Large intestine (tissue), 3 donors: Measurements from ENCODE around the gene BEST1. TPM values are rescaled to one million over a fixed set of nuclear protein-coding genes. Genes with fewer than 3 reads are reported as not detected.
A peak's percentile ranks its signal among the peaks of the same experiment; 100 is the strongest.

Experiments
- DNase-seq, 2 donors: peaks; one replicate each; pipeline versions ENCODE4 v3.0.0 to v3.0.0-alpha.2; 2013
- H3K27ac ChIP-seq: one replicate; pipeline ENCODE4 v1.5.1; 2013; ENCODE audit warnings: low read length
- H3K27me3 ChIP-seq: 2 replicates; pipeline ENCODE4 v1.6.1; 2013; ENCODE audit warnings: low read length; ENCODE audit not compliant: control insufficient read depth, insufficient read depth
- H3K36me3 ChIP-seq: 2 replicates; pipeline ENCODE4 v1.6.1; 2013; ENCODE audit warnings: low read length; ENCODE audit not compliant: control insufficient read depth, insufficient read depth
- H3K4me1 ChIP-seq: one replicate; pipeline ENCODE4 v1.6.1; 2013; ENCODE audit warnings: low read length; ENCODE audit not compliant: control insufficient read depth, insufficient read depth
- H3K4me3 ChIP-seq: one replicate; pipeline ENCODE4 v1.5.1; 2013; ENCODE audit warnings: low read length
- H3K9me3 ChIP-seq: one replicate; pipeline ENCODE4 v1.6.1; 2013; ENCODE audit warnings: mild to moderate bottlenecking, low read depth, low read length, moderate library complexity; ENCODE audit not compliant: control insufficient read depth
- WGBS: methylation state at CpG from one replicate; pipeline ENCODE4 v1.1.5; 2013; ENCODE audit warnings: low lambda C conversion rate; ENCODE audit not compliant: insufficient coverage; 5-methylcytosine and 5-hydroxymethylcytosine counted together
- polyA plus RNA-seq: library from polyadenylated mRNA; unstranded; fragments of 120-200 nt; gene quantifications from one replicate; pipeline ENCODE4 v1.2.1, GENCODE V29; 2013

Gene BEST1
- polyA plus RNA-seq, 1 donor: 3.9 TPM

- H3K4me1 ChIP-seq: peaks cover 37% of the 10 kb centered on the region
- WGBS: no CpG with 5 or more reads among the region's 20 CpGs
- peaks cover 3% of the 10 kb centered on the region for H3K9me3 ChIP-seq
- H3K27me3 ChIP-seq: peaks cover 5% of the 10 kb centered on the region
- H3K36me3 ChIP-seq: peaks cover 15% of the 10 kb centered on the region
- no peak overlapping the region for H3K4me3 ChIP-seq
- no peak overlapping the region for H3K27ac ChIP-seq
- DNase-seq: no peak
These were observed 6.3 kb downstream of the BEST1 start for GRCh38 chr11:61956191-61957020.

- DNase-seq: no peak
- no CpG with 5 or more reads among the region's 7 CpGs for WGBS
- Histone ChIP-seq H3K27me3 (peaks cover 5% of the 10 kb centered on the region), H3K9me3 (peaks cover 3% of the 10 kb centered on the region), H3K4me1 (peaks cover 45% of the 10 kb centered on the region), H3K36me3 (peaks cover 15% of the 10 kb centered on the region), H3K27ac (no peak overlapping the region), H3K4me3 (no peak overlapping the region)
These were observed 7.0 kb downstream of the BEST1 start for GRCh38 chr11:61957021-61957770.

GRCh38 chr11:61958590-61958989 is 8.4 kb downstream of the BEST1 start:
- H3K9me3 ChIP-seq: peaks cover 3% of the 10 kb centered on the region
- no peak overlapping the region for H3K4me3 ChIP-seq
- H3K4me1 ChIP-seq: peaks cover 59% of the 10 kb centered on the region
- peaks cover 5% of the 10 kb centered on the region for H3K27me3 ChIP-seq
- peaks cover 27% of the 10 kb centered on the region for H3K36me3 ChIP-seq
- no peak for DNase-seq
- peak overlapping the region; percentile 46 for H3K27ac ChIP-seq
- 86% methylated on average over 1 of the region's 3 CpGs for WGBS

- peaks cover 32% of the 10 kb centered on the region for H3K36me3 ChIP-seq
- peak in 1 of 2 donors; percentile 48 for DNase-seq
- H3K27me3 ChIP-seq: peaks cover 5% of the 10 kb centered on the region
- peaks cover 63% of the 10 kb centered on the region for H3K4me1 ChIP-seq
- H3K9me3 ChIP-seq: peaks cover 3% of the 10 kb centered on the region
- no peak overlapping the region for H3K4me3 ChIP-seq
- WGBS: no CpG with 5 or more reads among the region's 2 CpGs
- peak overlapping the region; percentile 46 for H3K27ac ChIP-seq
These were observed 9.0 kb downstream of the BEST1 start for GRCh38 chr11:61959114-61959513.

- no CpG with 5 or more reads among the region's 6 CpGs for WGBS
- H3K27me3 ChIP-seq: peaks cover 3% of the 10 kb centered on the region
- DNase-seq: no peak
- peaks cover 60% of the 10 kb centered on the region for H3K4me1 ChIP-seq
- peaks cover 38% of the 10 kb centered on the region for H3K36me3 ChIP-seq
- peaks cover 3% of the 10 kb centered on the region for H3K9me3 ChIP-seq
- H3K27ac ChIP-seq: no peak overlapping the region
- no peak overlapping the region for H3K4me3 ChIP-seq
These were observed 9.5 kb downstream of the BEST1 start for GRCh38 chr11:61959678-61960077.

GRCh38 chr11:61960532-61960931 is 10.4 kb downstream of the BEST1 start:
- WGBS: no CpG with 5 or more reads among the region's 3 CpGs
- Histone ChIP-seq H3K4me3 (no peak overlapping the region), H3K4me1 (peaks cover 61% of the 10 kb centered on the region), H3K9me3 (peaks cover 3% of the 10 kb centered on the region), H3K36me3 (peaks cover 47% of the 10 kb centered on the region), H3K27ac (peak overlapping the region; percentile 93), H3K27me3 (no peaks in the 10 kb centered on the region)
- no peak for DNase-seq

- Histone ChIP-seq H3K36me3 (peaks cover 49% of the 10 kb centered on the region), H3K9me3 (peaks cover 3% of the 10 kb centered on the region), H3K4me3 (no peak overlapping the region), H3K27ac (peak overlapping the region; percentile 93), H3K27me3 (no peaks in the 10 kb centered on the region), H3K4me1 (peaks cover 57% of the 10 kb centered on the region)
- WGBS: 60% methylated on average over 1 of the region's 8 CpGs
- DNase-seq: peak; percentile 84 to 89
These were observed 11.5 kb downstream of the BEST1 start for GRCh38 chr11:61961570-61962212.

GRCh38 chr11:61962213-61963015 is 12.3 kb downstream of the BEST1 start:
- no peak overlapping the region for H3K4me3 ChIP-seq
- no peaks in the 10 kb centered on the region for H3K27me3 ChIP-seq
- H3K9me3 ChIP-seq: peaks cover 3% of the 10 kb centered on the region
- H3K36me3 ChIP-seq: peaks cover 43% of the 10 kb centered on the region
- DNase-seq: peak in 1 of 2 donors; percentile 34
- no CpG with 5 or more reads among the region's 12 CpGs for WGBS
- peak overlapping the region; percentile 93 for H3K27ac ChIP-seq
- H3K4me1 ChIP-seq: peaks cover 57% of the 10 kb centered on the region

- WGBS: no CpG with 5 or more reads among the region's 3 CpGs
- peaks cover 3% of the 10 kb centered on the region for H3K9me3 ChIP-seq
- H3K27ac ChIP-seq: peak overlapping the region; percentile 93
- no peaks in the 10 kb centered on the region for H3K27me3 ChIP-seq
- H3K4me1 ChIP-seq: peaks cover 57% of the 10 kb centered on the region
- H3K4me3 ChIP-seq: no peak overlapping the region
- no peak for DNase-seq
- peaks cover 41% of the 10 kb centered on the region for H3K36me3 ChIP-seq
These were observed 12.8 kb downstream of the BEST1 start for GRCh38 chr11:61963016-61963281.
